Tibial nerve (tissue), 4 donors: Measurements from ENCODE around the gene MYO1B. TPM values are rescaled to one million over a fixed set of nuclear protein-coding genes. Genes with fewer than 3 reads are reported as not detected.

Experiments used
- DNase-seq, 2 donors: peaks; one replicate each; pipeline ENCODE4 v3.0.0-alpha.2; 2019; ENCODE audit warnings: low spot score in 2 of 2
- H3K27ac ChIP-seq, 4 donors: fragments of 200-600 bp; sonication (generic) in 3 of 4; one replicate each; pipeline ENCODE4 v1.5.1; 2017 to 2019; ENCODE audit warnings: mild to moderate bottlenecking in 1 of 4
- H3K27me3 ChIP-seq, 2 donors: fragments of 200-600 bp; sonication (generic) in 1 of 2; one replicate each; pipeline versions ENCODE4 v1.5.1 to v1.6.0; 2017 to 2019
- H3K36me3 ChIP-seq, 3 donors: fragments of 200-600 bp; sonication (generic); one replicate each; pipeline ENCODE4 v1.5.1; 2018 to 2019
- H3K4me1 ChIP-seq, 4 donors: fragments of 200-600 bp; sonication (generic) in 3 of 4; one replicate each; pipeline ENCODE4 v1.5.1; 2017 to 2019
- H3K4me3 ChIP-seq, 4 donors: fragments of 200-600 bp; sonication (generic) in 3 of 4; one replicate each; pipeline ENCODE4 v1.5.1; 2017 to 2019; ENCODE audit warnings: mild to moderate bottlenecking in 1 of 4, moderate library complexity in 1 of 4
- H3K9me3 ChIP-seq, 4 donors: fragments of 200-600 bp; sonication (generic) in 3 of 4; one replicate each; pipeline ENCODE4 v1.5.1; 2017 to 2019
- CTCF ChIP-seq, 5 experiments: fragments of 200-600 bp in 3 of 5; fragments of 450-650 bp in 2 of 5; sonication (generic) in 3 of 5; IDR thresholded peaks; one replicate each; pipeline ENCODE4 v1.5.1; 2016 to 2019; ENCODE audit warnings: antibody characterized with exemption in 5 of 5, mild to moderate bottlenecking in 3 of 5, moderate library complexity in 2 of 5
- EP300 ChIP-seq, 2 donors: sonication (generic); formaldehyde crosslinking; IDR thresholded peaks; one replicate each; pipeline ENCODE4 v1.6.1; 2017; ENCODE audit warnings: antibody characterized with exemption in 2 of 2, mild to moderate bottlenecking in 1 of 2
- POLR2A ChIP-seq, 2 donors: fragments of 450-650 bp; IDR thresholded peaks; one replicate each; pipeline ENCODE4 v1.6.1; 2017; ENCODE audit warnings: antibody characterized with exemption in 2 of 2, mild to moderate bottlenecking in 2 of 2, moderate library complexity in 2 of 2
- WGBS, 2 donors: methylation state at CpG; one replicate each; pipeline ENCODE4 v1.1.5; 2018; 5-methylcytosine and 5-hydroxymethylcytosine counted together
- total RNA-seq, 4 donors: library from RNA; depleted of rRNA; stranded (reverse); fragments of >200 nt; gene quantifications; one replicate each; pipeline ENCODE4 v1.1.0, GENCODE V29; 2016

The MYO1B gene
- total RNA-seq, 4 donors from 2014 or later, result 27.9 to 44.4 (median 36.8) TPM

- no peak overlapping the region for H3K4me3 ChIP-seq
- no peaks in the 10 kb centered on the region for H3K36me3 ChIP-seq
- H3K9me3 ChIP-seq, result no peaks in the 10 kb centered on the region
- TF ChIP-seq CTCF (IDR thresholded peaks at IDR 0.05) (no peak), EP300 (IDR thresholded peaks at IDR 0.05) (no peak), POLR2A (IDR thresholded peaks at IDR 0.05) (no peak)
- WGBS, 2 donors, result 71 to 82% methylated on average over 7 of the region's 7 CpGs
- no peaks in the 10 kb centered on the region for H3K4me1 ChIP-seq
- DNase-seq, result no peak
- no peak overlapping the region for H3K27ac ChIP-seq
- no peaks in the 10 kb centered on the region for H3K27me3 ChIP-seq
Measured at GRCh38 chr2:191280290-191280689, 35.1 kb downstream of the MYO1B start.

- no peak for TF ChIP-seq EP300 (IDR thresholded peaks at IDR 0.05)
- TF ChIP-seq POLR2A (IDR thresholded peaks at IDR 0.05), result no peak
- no peak for TF ChIP-seq CTCF (IDR thresholded peaks at IDR 0.05)
- 68 to 70% methylated on average over 13 of the region's 13 CpGs for WGBS, 2 donors
- H3K4me1 ChIP-seq, result no peaks in the 10 kb centered on the region
- DNase-seq, result no peak
- no peaks in the 10 kb centered on the region for H3K9me3 ChIP-seq
- no peaks in the 10 kb centered on the region for H3K36me3 ChIP-seq
- no peak overlapping the region for H3K27ac ChIP-seq
- H3K4me3 ChIP-seq, result no peak overlapping the region
- H3K27me3 ChIP-seq, result no peaks in the 10 kb centered on the region
Measured at GRCh38 chr2:191280834-191281756, 35.9 kb downstream of the MYO1B start.

GRCh38 chr2:191285252-191285651 lies 40.0 kb downstream of the MYO1B start:
- Histone ChIP-seq H3K27ac (no peak overlapping the region), H3K4me1 (no peaks in the 10 kb centered on the region), H3K9me3 (no peaks in the 10 kb centered on the region), H3K4me3 (no peak overlapping the region), H3K27me3 (no peaks in the 10 kb centered on the region), H3K36me3 (no peaks in the 10 kb centered on the region)
- DNase-seq, result no peak
- no peak for TF ChIP-seq CTCF (IDR thresholded peaks at IDR 0.05)
- TF ChIP-seq POLR2A (IDR thresholded peaks at IDR 0.05), result no peak
- TF ChIP-seq EP300 (IDR thresholded peaks at IDR 0.05), result no peak
- WGBS, 2 donors, result 68 to 75% methylated on average over 11 of the region's 11 CpGs

GRCh38 chr2:191287820-191288219 lies 42.6 kb downstream of the MYO1B start:
- H3K36me3 ChIP-seq, result no peaks in the 10 kb centered on the region
- H3K4me3 ChIP-seq, result no peak overlapping the region
- H3K27ac ChIP-seq, result peak overlapping the region in 1 of 4 donors; percentile 10
- no peaks in the 10 kb centered on the region for H3K27me3 ChIP-seq
- H3K9me3 ChIP-seq, result no peaks in the 10 kb centered on the region
- no peak for DNase-seq
- TF ChIP-seq POLR2A (IDR thresholded peaks at IDR 0.05) (no peak), CTCF (IDR thresholded peaks at IDR 0.05) (no peak), EP300 (IDR thresholded peaks at IDR 0.05) (no peak)
- peaks cover 0 to 8% (median 3%) of the 10 kb centered on the region in 4 donors for H3K4me1 ChIP-seq
- 34 to 36% methylated on average over 4 of the region's 4 CpGs for WGBS, 2 donors

DNA sequence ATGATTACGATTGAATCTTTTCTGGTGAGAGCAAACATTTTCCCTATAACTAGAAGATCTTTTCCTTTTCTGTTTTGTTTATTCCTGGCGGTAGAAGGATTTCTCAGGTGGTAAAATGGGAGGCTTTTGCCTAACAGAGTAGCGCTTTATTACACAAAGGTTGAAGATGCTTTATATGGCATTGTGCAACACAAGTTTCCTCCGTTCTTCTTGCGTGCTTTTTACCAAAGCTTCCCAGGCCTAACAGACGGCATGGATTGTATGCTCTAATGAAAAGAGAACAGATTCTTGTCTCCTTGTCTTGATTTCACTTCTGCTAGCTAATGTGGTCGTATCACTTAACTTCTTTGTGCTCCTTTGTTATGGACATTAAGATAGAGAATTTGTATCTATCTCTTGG lies 43.8 kb downstream of the MYO1B start:
- H3K27me3 ChIP-seq, result no peaks in the 10 kb centered on the region
- 69 to 81% methylated on average over 7 of the region's 7 CpGs for WGBS, 2 donors

More for the DNA sequence above, 43.8 kb downstream of the MYO1B start:
- no peak for DNase-seq
- no peak overlapping the region for H3K4me3 ChIP-seq
- TF ChIP-seq POLR2A (IDR thresholded peaks at IDR 0.05), result no peak
- TF ChIP-seq CTCF (IDR thresholded peaks at IDR 0.05), result no peak
- no peak for TF ChIP-seq EP300 (IDR thresholded peaks at IDR 0.05)
- H3K36me3 ChIP-seq, result no peaks in the 10 kb centered on the region
- no peak overlapping the region for H3K27ac ChIP-seq
- peaks cover 0 to 8% (median 3%) of the 10 kb centered on the region in 4 donors for H3K4me1 ChIP-seq
- no peaks in the 10 kb centered on the region for H3K9me3 ChIP-seq
